ENCODE results near the gene ELFN2. TPM values are rescaled to one million over a fixed set of nuclear protein-coding genes. Genes with fewer than 3 reads are reported as not detected.

The ELFN2 gene
- total RNA-seq, 3 donors from 2014 or later, result 0.35 to 0.54 TPM; not detected in 1

GRCh38 chr22:37353839-37354238 is 73.4 kb downstream of the ELFN2 start:
- ATAC-seq (no peak), DNase-seq (no peak)
- H3K4me1 ChIP-seq (ENCODE audit: low read depth), result no peaks in the 10 kb centered on the region
- no peaks in the 10 kb centered on the region for H3K9me3 ChIP-seq
- no peaks in the 10 kb centered on the region for H3K36me3 ChIP-seq (ENCODE audit: low read depth)
- intact Hi-C loops (cut with DNase I, micrococcal nuclease), result no loop called here
- TF ChIP-seq, protein P1, sequence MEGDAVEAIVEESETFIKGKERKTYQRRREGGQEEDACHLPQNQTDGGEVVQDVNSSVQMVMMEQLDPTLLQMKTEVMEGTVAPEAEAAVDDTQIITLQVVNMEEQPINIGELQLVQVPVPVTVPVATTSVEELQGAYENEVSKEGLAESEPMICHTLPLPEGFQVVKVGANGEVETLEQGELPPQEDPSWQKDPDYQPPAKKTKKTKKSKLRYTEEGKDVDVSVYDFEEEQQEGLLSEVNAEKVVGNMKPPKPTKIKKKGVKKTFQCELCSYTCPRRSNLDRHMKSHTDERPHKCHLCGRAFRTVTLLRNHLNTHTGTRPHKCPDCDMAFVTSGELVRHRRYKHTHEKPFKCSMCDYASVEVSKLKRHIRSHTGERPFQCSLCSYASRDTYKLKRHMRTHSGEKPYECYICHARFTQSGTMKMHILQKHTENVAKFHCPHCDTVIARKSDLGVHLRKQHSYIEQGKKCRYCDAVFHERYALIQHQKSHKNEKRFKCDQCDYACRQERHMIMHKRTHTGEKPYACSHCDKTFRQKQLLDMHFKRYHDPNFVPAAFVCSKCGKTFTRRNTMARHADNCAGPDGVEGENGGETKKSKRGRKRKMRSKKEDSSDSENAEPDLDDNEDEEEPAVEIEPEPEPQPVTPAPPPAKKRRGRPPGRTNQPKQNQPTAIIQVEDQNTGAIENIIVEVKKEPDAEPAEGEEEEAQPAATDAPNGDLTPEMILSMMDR (IDR thresholded peaks at IDR 0.05), result no peak
- H3K4me3 ChIP-seq, result no peak overlapping the region

DNA sequence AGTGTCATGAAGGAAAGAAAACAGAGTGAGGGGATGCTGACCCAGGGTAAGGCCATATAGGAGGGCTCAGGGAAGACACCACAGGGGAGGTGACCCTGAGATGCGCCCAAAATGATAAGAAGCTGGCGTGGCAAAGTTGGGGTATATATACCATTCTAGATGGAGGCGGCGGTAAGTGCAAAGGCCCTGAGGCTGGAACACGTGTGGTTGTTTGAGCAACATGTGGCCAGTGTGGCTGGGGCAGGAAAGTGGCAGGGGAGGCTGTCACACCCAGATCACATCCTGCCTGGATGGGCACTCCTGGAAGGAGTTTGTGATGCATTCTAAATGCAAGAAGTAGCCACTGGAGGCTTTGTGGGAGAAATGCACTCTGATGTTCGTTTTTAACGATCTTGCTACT is 74.8 kb downstream of the ELFN2 start:
- no peak for DNase-seq
- intact Hi-C loops (cut with DNase I, micrococcal nuclease), result no loop called here
- no peak for ATAC-seq
- TF ChIP-seq, protein P1 (IDR thresholded peaks at IDR 0.05), result no peak
- Histone ChIP-seq H3K4me3 (no peak overlapping the region), H3K4me1 (ENCODE audit: low read depth) (no peaks in the 10 kb centered on the region), H3K9me3 (no peaks in the 10 kb centered on the region), H3K36me3 (ENCODE audit: low read depth) (no peaks in the 10 kb centered on the region)

- TF ChIP-seq, protein P1 (IDR thresholded peaks at IDR 0.05), result no peak
- Histone ChIP-seq H3K36me3 (ENCODE audit: low read depth) (no peaks in the 10 kb centered on the region), H3K9me3 (no peaks in the 10 kb centered on the region), H3K4me3 (no peak overlapping the region), H3K4me1 (ENCODE audit: low read depth) (no peaks in the 10 kb centered on the region)
- intact Hi-C loops (cut with DNase I, micrococcal nuclease), result no loop called here
- no peak for DNase-seq
- ATAC-seq, result no peak
Measured at GRCh38 chr22:37351232-37351631, 76.0 kb downstream of the ELFN2 start.

- intact Hi-C loops (cut with DNase I, micrococcal nuclease), result no loop called here
- Histone ChIP-seq H3K4me3 (no peak overlapping the region), H3K9me3 (no peaks in the 10 kb centered on the region), H3K36me3 (ENCODE audit: low read depth) (no peaks in the 10 kb centered on the region), H3K4me1 (ENCODE audit: low read depth) (no peaks in the 10 kb centered on the region)
- DNase-seq (no peak), ATAC-seq (no peak)
- TF ChIP-seq, protein P1 (IDR thresholded peaks at IDR 0.05), result no peak
Measured at GRCh38 chr22:37349043-37349814, 78.0 kb downstream of the ELFN2 start.

DNA sequence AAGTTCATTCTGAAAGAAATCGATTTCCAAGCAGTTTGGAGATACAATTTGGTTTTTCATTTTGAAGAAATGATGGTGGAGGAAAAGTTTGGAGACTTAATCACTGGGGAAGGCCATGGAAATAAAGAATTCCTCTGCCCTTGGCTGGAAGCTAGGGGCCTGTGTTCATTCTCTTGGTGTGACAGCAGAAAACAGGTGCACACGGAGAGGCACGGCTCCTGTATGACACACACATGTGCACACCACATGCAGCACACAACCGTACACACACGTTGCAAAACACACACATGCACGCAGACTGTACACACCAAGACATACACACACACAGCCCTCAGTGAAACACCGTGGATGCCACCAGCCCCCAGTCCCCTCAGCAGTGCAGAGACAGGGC is 80.8 kb downstream of the ELFN2 start:
- no peak for ATAC-seq
- Histone ChIP-seq H3K36me3 (ENCODE audit: low read depth) (no peaks in the 10 kb centered on the region), H3K9me3 (no peaks in the 10 kb centered on the region), H3K4me1 (ENCODE audit: low read depth) (no peaks in the 10 kb centered on the region), H3K4me3 (no peak overlapping the region)
- TF ChIP-seq, protein P1 (IDR thresholded peaks at IDR 0.05), result no peak
- no peak for DNase-seq
- intact Hi-C loops (cut with DNase I, micrococcal nuclease), result no loop called here

All from mucosa of descending colon (tissue), 3 donors.